GM19372 (cell line): ENCODE measurements around the gene MROH2B.

Experiments
- ATAC-seq: cut with Tn5 transposase; IDR thresholded peaks from one replicate; pipeline ENCODE4 v1.9.1; 2021; ENCODE audit warnings: mild to moderate bottlenecking, low read depth, moderate library complexity; ENCODE audit not compliant: unreplicated experiment

MROH2B gene

DNA sequence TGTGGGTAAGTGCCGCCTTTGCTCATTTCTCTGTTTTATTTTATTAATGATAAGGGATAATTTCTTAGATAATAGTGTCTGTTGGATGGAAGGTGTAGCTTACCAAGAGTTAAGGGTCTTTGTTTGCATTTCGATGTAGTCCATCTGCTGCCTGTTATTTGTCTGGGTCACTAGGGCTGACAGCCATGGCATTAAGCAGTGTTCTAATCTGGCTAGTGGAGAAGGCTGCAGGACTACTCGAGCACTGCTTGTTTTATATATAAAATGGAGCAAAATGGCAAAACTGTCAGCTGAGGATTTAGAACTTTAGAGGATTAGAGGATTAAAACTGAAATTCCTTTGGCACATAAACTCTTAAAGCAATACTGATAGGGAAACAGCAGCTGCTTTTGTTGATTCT, 94.3 kb downstream of the MROH2B start:
- ATAC-seq: no peak

DNA sequence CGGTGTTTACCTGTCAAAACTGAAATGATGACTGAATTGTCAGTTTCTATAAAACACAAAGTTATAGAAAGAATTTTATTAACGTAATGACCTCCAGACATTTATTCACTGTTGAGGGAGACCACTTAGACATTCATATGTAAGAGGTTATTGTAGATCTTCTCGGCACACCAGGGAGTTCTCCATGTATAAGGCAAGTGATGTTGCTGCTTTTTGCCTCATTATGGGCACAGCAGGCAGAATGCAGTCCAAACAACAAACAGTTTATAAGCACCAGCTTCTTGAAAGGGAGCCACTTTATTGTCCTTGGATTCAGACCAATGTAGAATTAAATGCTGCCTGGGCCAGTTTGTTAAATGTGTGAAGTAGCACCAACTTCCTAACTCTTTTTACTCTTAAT, 95.1 kb downstream of the MROH2B start:
- no peak for ATAC-seq

DNA sequence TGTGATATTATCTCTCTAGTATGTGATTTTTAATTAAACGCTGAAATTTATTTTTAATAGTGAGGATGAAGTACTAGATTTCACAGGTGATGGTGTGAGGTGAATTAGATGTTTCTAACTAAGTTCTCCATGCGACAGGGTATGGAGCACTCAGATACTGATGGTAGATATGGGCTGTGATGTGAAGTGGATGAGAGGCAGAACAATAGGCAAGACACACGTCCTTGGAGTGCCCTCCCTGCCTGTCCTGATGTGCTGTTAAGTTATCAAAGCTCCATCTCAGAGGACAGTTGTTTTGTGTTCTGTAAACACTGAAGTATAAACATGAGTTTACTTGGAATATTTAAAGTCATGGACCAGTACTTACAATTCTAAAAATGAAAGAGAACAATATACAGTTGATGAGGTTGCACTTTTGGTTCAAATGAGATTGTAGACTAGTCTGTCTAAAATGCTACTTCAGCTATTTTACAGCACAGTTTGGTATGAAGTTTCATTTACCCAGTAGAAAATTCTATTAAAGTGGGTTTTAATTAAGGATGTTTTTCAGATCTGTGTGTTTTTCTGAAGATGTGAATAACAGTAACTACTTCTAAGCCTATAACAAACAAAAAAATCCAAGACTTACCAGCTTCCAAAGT, 97.7 kb downstream of the MROH2B start:
- ATAC-seq: no peak

DNA sequence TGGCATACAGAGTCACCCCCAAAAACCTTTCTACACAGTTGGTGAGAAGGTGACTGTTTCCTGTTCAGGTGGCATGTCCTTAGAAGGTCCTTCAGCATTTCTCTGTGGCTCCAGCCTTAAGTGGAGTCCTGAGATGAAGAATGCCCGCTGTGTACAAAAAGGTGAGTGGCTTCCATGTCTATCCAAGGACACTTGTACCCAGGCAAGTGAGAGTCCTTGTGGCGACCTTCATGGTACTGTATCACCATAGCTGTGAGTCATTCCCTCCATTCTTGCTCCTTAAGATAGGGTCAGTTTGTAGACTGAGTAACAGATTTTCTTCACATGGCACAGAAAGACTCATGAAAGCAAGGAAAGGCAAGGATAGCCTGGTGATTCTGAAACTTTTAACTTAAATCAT, 98.7 kb downstream of the MROH2B start:
- no peak for ATAC-seq

DNA sequence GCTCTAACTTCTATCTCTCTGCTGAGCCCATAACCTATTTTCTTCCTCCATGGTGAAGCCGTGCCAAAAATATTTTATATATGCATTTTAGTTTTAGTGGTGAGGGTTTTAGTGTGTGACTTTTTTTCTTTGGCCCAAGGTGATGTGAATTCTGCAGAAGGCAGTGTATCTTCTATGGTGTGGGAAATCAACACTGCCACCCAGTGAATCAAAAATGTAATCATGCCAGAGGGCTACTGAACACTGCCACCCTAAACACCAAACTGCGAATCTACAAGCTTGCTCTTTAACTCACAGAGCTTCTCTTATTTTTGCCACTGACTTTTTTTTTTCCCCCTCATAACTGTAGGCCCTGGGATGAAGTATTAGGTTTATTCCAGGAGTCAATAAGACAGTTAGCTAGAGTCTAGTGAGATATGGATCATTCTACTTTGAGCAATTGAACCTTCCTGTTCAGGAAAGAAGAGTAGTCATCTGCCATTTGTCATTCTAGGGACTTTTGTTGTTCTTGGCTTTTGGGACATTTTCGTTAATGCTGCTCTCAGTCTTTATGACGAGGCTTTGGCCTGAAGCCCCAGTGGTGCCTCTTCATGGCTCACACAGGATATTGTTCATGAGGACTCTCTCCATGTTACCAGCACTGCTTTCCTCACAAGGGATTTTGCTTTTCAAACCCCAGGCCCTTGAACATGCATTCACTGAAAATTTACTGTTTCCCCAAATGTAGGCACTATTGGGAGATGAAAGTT, 108.8 kb downstream of the MROH2B start:
- no peak for ATAC-seq

DNA sequence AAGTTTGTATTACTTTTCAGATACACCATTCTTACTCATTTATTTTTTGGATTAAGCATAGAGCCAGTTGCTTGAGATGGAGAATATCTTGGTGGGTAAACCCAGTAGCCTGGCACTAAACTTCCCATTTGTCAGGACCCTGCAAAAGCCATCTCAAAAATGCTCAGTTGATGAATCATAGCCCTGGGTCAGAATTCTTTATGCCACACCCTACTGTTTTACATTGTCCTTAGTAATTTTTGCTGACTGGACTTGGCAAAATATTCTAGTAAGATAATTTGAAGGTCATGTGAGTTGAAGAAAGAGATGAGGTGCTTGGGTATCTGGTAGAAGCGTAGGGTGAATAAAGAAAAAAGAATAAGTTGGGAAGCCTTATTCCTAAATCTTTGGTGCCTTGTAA, 111.1 kb downstream of the MROH2B start:
- no peak for ATAC-seq

DNA sequence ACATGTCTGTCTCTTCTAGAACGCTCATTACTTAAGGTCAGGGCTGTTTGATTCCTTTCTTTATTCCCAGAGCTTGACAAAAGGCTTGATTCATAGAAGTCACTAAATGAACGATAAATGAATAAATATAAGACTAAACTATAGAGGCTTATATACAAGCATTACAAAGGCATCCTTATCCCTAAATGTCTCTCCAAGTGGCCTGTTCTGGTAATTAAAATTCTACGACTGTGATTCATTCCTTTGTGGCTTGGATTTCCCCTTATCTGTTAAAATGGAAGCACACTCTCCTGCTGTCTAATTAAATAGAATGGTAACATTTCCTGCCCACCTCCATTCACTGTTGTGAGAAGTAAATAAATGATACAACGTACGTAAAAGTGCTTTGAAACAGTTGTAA, 112.3 kb downstream of the MROH2B start:
- ATAC-seq: no peak

DNA sequence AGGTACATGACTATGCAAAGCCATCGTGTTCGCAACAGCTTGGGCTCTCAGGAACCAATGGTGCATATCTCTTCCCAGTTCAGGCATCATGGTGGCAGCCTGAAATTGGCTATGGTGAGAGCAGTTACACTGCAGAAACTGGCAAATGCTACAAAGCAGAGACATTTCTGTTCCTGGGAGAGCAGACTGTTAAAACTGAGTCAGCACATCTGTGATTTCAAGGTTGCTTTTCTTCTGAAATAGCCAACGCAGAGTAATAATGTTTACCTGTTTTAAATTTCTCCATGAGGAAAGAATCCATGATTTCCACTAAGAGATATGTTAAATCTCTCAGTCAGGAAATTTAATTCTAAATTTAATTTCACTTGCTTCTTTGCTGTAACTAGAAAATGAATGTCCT, 114.1 kb downstream of the MROH2B start:
- no peak for ATAC-seq

DNA sequence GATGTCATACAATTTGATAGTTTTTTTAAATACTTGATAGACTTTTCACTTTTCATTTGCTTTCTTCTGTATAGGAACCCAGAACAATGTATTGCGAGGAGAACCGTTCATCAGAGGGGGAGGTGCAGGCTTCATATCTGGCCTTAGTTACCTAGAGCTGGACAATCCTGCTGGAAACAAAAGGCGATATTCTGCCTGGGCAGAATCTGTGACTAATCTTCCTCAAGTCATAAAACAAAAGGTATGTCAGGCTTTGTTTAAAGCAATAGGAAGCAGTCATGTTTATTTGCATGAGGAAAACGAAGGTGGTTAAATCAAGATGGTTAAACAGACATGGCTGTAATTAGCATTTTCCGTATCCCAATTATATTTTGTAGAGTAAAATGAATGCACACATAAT, 115.8 kb downstream of the MROH2B start:
- ATAC-seq: no peak
